Naive B cell (primary cell): Measurements from ENCODE around the gene PPP2R2B. TPM values are rescaled to one million over a fixed set of nuclear protein-coding genes. Genes with fewer than 3 reads are reported as not detected.
"Not testable (repeated sequence)": the region's sequence is repeated elsewhere in the genome, so short reads cannot be mapped to it uniquely, and the experiment has no call there.

Source experiments
- ATAC-seq, 2 donors: fragments of 150-1000 bp; cut with Tn5 transposase; 2 replicates each; pipeline ENCODE4 v1.10.0; 2021; ENCODE audit warnings: low read depth in 2 of 2, mild to moderate bottlenecking in 2 of 2, moderate library complexity in 2 of 2
- DNase-seq: peaks from one replicate; pipeline ENCODE4 v3.0.0; 2022
- H3K27ac Mint-ChIP-seq, 6 donors: one replicate each; pipeline ENCODE4 v1.8.0; 2020 to 2022; ENCODE audit warnings: mild to moderate bottlenecking in 6 of 6, mixed read lengths in 6 of 6, moderate library complexity in 5 of 6, inconsistent platforms in 2 of 6
- H3K27me3 Mint-ChIP-seq, 3 donors: one replicate each; pipeline ENCODE4 v1.8.0; 2021 to 2022; ENCODE audit warnings: mixed read lengths in 3 of 3, mild to moderate bottlenecking in 1 of 3
- H3K36me3 Mint-ChIP-seq, 2 donors: one replicate each; pipeline ENCODE4 v1.8.0; 2020 to 2022; ENCODE audit warnings: mixed read lengths in 2 of 2, inconsistent platforms in 1 of 2, mild to moderate bottlenecking in 1 of 2
- H3K4me1 Mint-ChIP-seq, 3 donors: one replicate each; pipeline ENCODE4 v1.8.0; 2020 to 2022; ENCODE audit warnings: mixed read lengths in 3 of 3, inconsistent platforms in 1 of 3, mild to moderate bottlenecking in 1 of 3, moderate library complexity in 1 of 3
- H3K4me3 Mint-ChIP-seq, 8 donors: one replicate each; pipeline ENCODE4 v1.8.0; 2020 to 2022; ENCODE audit warnings: mild to moderate bottlenecking in 8 of 8, mixed read lengths in 8 of 8, moderate library complexity in 8 of 8, inconsistent platforms in 2 of 8
- H3K9me3 Mint-ChIP-seq, 7 donors: one replicate each; pipeline ENCODE4 v1.8.0; 2020 to 2022; ENCODE audit warnings: mixed read lengths in 7 of 7, mild to moderate bottlenecking in 5 of 7, inconsistent platforms in 2 of 7, moderate library complexity in 1 of 7
- polyA plus RNA-seq, 6 donors: library from polyadenylated mRNA; unstranded; fragments of 300-500 nt; fragmentation: Illumina TruSeq; gene quantifications; one replicate each; pipeline ENCODE4 v1.2.3, GENCODE V29; 2021; ENCODE audit warnings: low read depth in 6 of 6

The PPP2R2B gene
- polyA plus RNA-seq, 6 donors from 2014 or later, result not detected

- no peak for DNase-seq
- no peak for ATAC-seq
- H3K4me1 Mint-ChIP-seq, result no peaks in the 10 kb centered on the region
- H3K27ac Mint-ChIP-seq, result no peak overlapping the region
- H3K4me3 Mint-ChIP-seq, result no peak overlapping the region
- no peaks in the 10 kb centered on the region for H3K36me3 Mint-ChIP-seq
- H3K27me3 Mint-ChIP-seq, result peaks cover 0 to 6% (median 5%) of the 10 kb centered on the region in 3 donors
- H3K9me3 Mint-ChIP-seq, result peaks cover 0 to 7% (median 2%) of the 10 kb centered on the region in 7 donors
Observed at GRCh38 chr5:146623666-146624065, 254.9 kb downstream of the PPP2R2B start.

DNA sequence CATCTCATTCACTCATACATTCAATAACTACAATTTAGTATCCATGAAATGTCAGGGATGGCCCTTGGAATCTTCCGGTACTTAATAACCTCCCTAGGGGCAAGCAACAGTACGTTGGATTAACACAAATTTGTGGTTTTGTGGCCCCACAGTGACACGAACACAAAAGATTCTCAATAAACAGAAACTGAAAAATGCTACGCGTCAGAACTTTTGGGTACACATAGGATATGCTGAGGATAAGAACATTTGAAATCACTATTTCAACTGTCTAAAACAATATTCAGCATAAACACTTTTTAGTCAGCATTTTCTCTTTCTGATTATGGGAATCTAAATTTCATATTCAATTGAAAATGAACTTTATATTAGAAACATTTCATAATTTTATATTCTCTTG, 255.5 kb downstream of the PPP2R2B start:
- no peak for DNase-seq
- no peak overlapping the region for H3K4me3 Mint-ChIP-seq
- H3K9me3 Mint-ChIP-seq, result peaks cover 0 to 7% (median 2%) of the 10 kb centered on the region in 7 donors
- H3K4me1 Mint-ChIP-seq, result no peaks in the 10 kb centered on the region
- peaks cover 0 to 6% (median 5%) of the 10 kb centered on the region in 3 donors for H3K27me3 Mint-ChIP-seq
- no peaks in the 10 kb centered on the region for H3K36me3 Mint-ChIP-seq
- H3K27ac Mint-ChIP-seq, result no peak overlapping the region
- ATAC-seq, result no peak

DNA sequence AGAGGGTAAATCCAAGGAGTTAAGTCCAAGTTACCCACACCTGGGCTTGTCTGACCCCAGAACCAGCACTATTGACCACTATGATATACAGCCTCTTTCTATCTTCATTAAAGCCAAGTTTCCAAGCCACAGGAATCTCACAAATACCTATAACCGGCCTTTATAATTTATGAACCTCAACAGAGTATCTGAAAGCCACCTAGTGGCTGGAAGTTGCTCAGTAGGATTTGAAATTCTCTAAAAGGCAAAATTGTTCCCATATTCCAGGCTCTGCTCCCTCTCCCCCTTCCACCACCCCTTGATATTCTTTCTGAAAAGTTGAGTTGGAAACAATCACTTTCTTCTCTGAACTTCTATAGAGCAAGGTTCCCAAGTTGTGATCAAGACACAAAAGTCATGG, 256.2 kb downstream of the PPP2R2B start:
- Mint-ChIP-seq H3K27me3 (peaks cover 0 to 6% (median 5%) of the 10 kb centered on the region in 3 donors), H3K9me3 (peaks cover 0 to 7% (median 3%) of the 10 kb centered on the region in 7 donors), H3K27ac (no peak overlapping the region), H3K4me1 (no peaks in the 10 kb centered on the region), H3K36me3 (no peaks in the 10 kb centered on the region), H3K4me3 (no peak overlapping the region)
- no peak for ATAC-seq
- DNase-seq, result no peak

- Mint-ChIP-seq H3K9me3 (peaks cover 5 to 22% (median 11%) of the 10 kb centered on the region in 7 donors), H3K27ac (no peak overlapping the region), H3K4me1 (no peaks in the 10 kb centered on the region), H3K36me3 (no peaks in the 10 kb centered on the region), H3K4me3 (no peak overlapping the region), H3K27me3 (peaks cover 0 to 6% (median 5%) of the 10 kb centered on the region in 3 donors)
- DNase-seq (no peak), ATAC-seq (no peak)
Observed at GRCh38 chr5:146620669-146621051, 257.9 kb downstream of the PPP2R2B start.

DNA sequence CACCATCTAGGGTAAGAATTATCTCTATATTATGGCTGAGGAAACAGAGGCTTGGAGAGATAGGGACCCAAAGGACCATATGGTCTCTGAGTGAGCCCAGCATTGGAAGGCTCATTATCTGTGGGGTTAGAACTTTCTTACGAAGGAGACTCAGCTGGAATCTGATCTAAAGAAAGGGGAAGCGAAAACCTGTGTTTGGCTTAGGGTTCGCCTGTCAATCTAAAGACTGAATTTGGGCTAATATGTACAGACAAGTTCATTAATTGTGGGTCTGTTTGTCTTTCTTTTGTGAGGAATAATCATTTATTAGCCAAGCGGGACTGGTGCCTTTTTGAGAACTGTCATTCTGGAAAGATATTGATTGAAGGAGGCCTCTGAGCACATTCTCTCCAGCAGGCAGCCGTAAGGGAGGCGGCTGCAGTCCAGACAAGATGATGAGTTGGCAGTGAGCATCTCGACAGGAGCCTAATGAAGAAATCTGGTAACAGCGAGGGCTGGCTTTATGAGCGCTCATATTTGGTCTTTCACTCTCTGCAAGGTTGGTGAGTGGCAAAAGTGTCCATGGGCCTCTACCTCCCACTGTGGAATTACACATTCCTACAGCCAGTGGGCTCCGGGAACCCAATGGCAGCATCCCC, 258.4 kb downstream of the PPP2R2B start:
- H3K27me3 Mint-ChIP-seq, result peaks cover 0 to 6% (median 5%) of the 10 kb centered on the region in 3 donors
- H3K4me3 Mint-ChIP-seq, result no peak overlapping the region
- H3K9me3 Mint-ChIP-seq, result peaks cover 5 to 21% (median 11%) of the 10 kb centered on the region in 7 donors
- no peak for ATAC-seq
- H3K36me3 Mint-ChIP-seq, result no peaks in the 10 kb centered on the region
- no peak for DNase-seq
- no peak overlapping the region for H3K27ac Mint-ChIP-seq
- no peaks in the 10 kb centered on the region for H3K4me1 Mint-ChIP-seq

- Mint-ChIP-seq H3K36me3 (no peaks in the 10 kb centered on the region), H3K4me3 (no peak overlapping the region), H3K4me1 (no peaks in the 10 kb centered on the region), H3K27me3 (no peaks in the 10 kb centered on the region), H3K27ac (no peak overlapping the region), H3K9me3 (peaks cover 5 to 21% (median 11%) of the 10 kb centered on the region in 7 donors)
- ATAC-seq (no peak), DNase-seq (no peak)
Observed at GRCh38 chr5:146618434-146618833, 260.1 kb downstream of the PPP2R2B start.

GRCh38 chr5:146609731-146610130, 268.8 kb downstream of the PPP2R2B start:
- H3K4me1 Mint-ChIP-seq, ATAC-seq, H3K27ac Mint-ChIP-seq, H3K4me3 Mint-ChIP-seq, H3K36me3 Mint-ChIP-seq, H3K9me3 Mint-ChIP-seq, DNase-seq: not testable (repeated sequence)
- peaks cover 6 to 12% (median 11%) of the 10 kb centered on the region in 3 donors for H3K27me3 Mint-ChIP-seq

GRCh38 chr5:146607659-146608332, 270.8 kb downstream of the PPP2R2B start:
- H3K36me3 Mint-ChIP-seq, result no peaks in the 10 kb centered on the region
- H3K27me3 Mint-ChIP-seq, result peaks cover 12 to 13% (median 13%) of the 10 kb centered on the region in 3 donors
- no peak overlapping the region for H3K27ac Mint-ChIP-seq
- ATAC-seq (no peak), DNase-seq (no peak)
- H3K4me1 Mint-ChIP-seq, result no peaks in the 10 kb centered on the region
- H3K4me3 Mint-ChIP-seq, result no peak overlapping the region
- peaks cover 0 to 8% (median 3%) of the 10 kb centered on the region in 7 donors for H3K9me3 Mint-ChIP-seq

- no peak for ATAC-seq
- H3K9me3 Mint-ChIP-seq, result peaks cover 0 to 8% (median 3%) of the 10 kb centered on the region in 7 donors
- no peaks in the 10 kb centered on the region for H3K36me3 Mint-ChIP-seq
- DNase-seq, result no peak
- peaks cover 12 to 13% (median 13%) of the 10 kb centered on the region in 3 donors for H3K27me3 Mint-ChIP-seq
- H3K4me1 Mint-ChIP-seq, result no peaks in the 10 kb centered on the region
- H3K27ac Mint-ChIP-seq, result no peak overlapping the region
- no peak overlapping the region for H3K4me3 Mint-ChIP-seq
Observed at GRCh38 chr5:146606893-146607292, 271.7 kb downstream of the PPP2R2B start.

GRCh38 chr5:146600376-146600775, 278.2 kb downstream of the PPP2R2B start:
- H3K9me3 Mint-ChIP-seq, result no peaks in the 10 kb centered on the region
- no peaks in the 10 kb centered on the region for H3K36me3 Mint-ChIP-seq
- H3K4me3 Mint-ChIP-seq, result no peak overlapping the region
- H3K4me1 Mint-ChIP-seq, result no peaks in the 10 kb centered on the region
- DNase-seq (no peak), ATAC-seq (no peak)
- peaks cover 0 to 13% (median 8%) of the 10 kb centered on the region in 3 donors for H3K27me3 Mint-ChIP-seq
- H3K27ac Mint-ChIP-seq, result no peak overlapping the region

GRCh38 chr5:146599261-146599660, 279.3 kb downstream of the PPP2R2B start:
- Mint-ChIP-seq H3K4me1 (no peaks in the 10 kb centered on the region), H3K27ac (no peak overlapping the region), H3K9me3 (no peaks in the 10 kb centered on the region), H3K4me3 (no peak overlapping the region), H3K36me3 (no peaks in the 10 kb centered on the region), H3K27me3 (peaks cover 0 to 2% (median 0%) of the 10 kb centered on the region in 3 donors)
- DNase-seq, result no peak
- ATAC-seq, result no peak

- Mint-ChIP-seq H3K4me1 (no peaks in the 10 kb centered on the region), H3K36me3 (no peaks in the 10 kb centered on the region), H3K4me3 (no peak overlapping the region), H3K27me3 (peaks cover 0 to 10% (median 4%) of the 10 kb centered on the region in 3 donors), H3K9me3 (no peaks in the 10 kb centered on the region), H3K27ac (no peak overlapping the region)
- ATAC-seq, result no peak
- no peak for DNase-seq
Observed at GRCh38 chr5:146595088-146595487, 283.5 kb downstream of the PPP2R2B start.

GRCh38 chr5:146592352-146592751, 286.2 kb downstream of the PPP2R2B start:
- no peaks in the 10 kb centered on the region for H3K36me3 Mint-ChIP-seq
- DNase-seq (no peak), ATAC-seq (no peak)
- H3K9me3 Mint-ChIP-seq, result no peaks in the 10 kb centered on the region
- no peak overlapping the region for H3K4me3 Mint-ChIP-seq
- H3K4me1 Mint-ChIP-seq, result no peaks in the 10 kb centered on the region
- H3K27ac Mint-ChIP-seq, result no peak overlapping the region
- peaks cover 0 to 10% (median 4%) of the 10 kb centered on the region in 3 donors for H3K27me3 Mint-ChIP-seq

DNA sequence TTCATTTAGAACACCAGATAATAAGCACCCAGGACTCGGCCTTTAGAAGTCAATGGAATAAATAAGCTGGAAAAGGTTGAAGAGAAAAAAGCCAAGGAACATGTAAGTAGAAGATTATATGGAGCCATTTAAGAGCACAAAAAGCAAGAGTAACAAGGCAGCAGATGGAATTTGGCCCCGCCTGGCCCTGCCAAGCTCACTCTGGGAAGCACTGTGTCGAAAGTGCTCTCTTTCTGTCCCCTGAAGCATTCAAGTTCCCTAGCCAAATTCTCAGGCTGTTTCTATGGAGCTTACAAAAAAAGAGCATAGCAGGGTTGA, 289.6 kb downstream of the PPP2R2B start:
- Mint-ChIP-seq H3K36me3 (no peaks in the 10 kb centered on the region), H3K4me1 (no peaks in the 10 kb centered on the region), H3K27me3 (peaks cover 4 to 18% (median 11%) of the 10 kb centered on the region in 3 donors), H3K9me3 (peaks cover 0 to 1% (median 0%) of the 10 kb centered on the region in 7 donors), H3K4me3 (no peak overlapping the region), H3K27ac (no peak overlapping the region)
- no peak for ATAC-seq
- no peak for DNase-seq
